H1 (cell line): ENCODE results near the gene AK5. TPM values are rescaled to one million over a fixed set of nuclear protein-coding genes. Genes with fewer than 3 reads are reported as not detected.

ENCODE experiments used
- CTCF ChIA-PET: fragments of 300-600 bp; sonication (Branson Sonifier 250); formaldehyde crosslinking; loops from one replicate; lab custom pipeline; 2021; ENCODE audit not compliant: partially characterized antibody; lab: Charles Lee
- POLR2A ChIA-PET: fragments of 300-600 bp; sonication (Branson Sonifier 250); formaldehyde crosslinking; loops from one replicate; lab custom pipeline; 2021; ENCODE audit warnings: inconsistent platforms; ENCODE audit not compliant: partially characterized antibody; lab: Charles Lee
- DNase-seq, 2 experiments: peaks; one replicate each; pipeline versions ENCODE4 v3.0.0 to v3.0.0-alpha.2; 2010 to 2022; ENCODE audit warnings: low spot score in 2 of 2, low read depth in 1 of 2, mixed read lengths in 1 of 2
- FAIRE-seq: peaks from 2 replicates; lab custom pipeline; 2011; peaks lifted over from hg19 to GRCh38; lab: Jason Lieb, UNC
- H2AFZ ChIP-seq: 2 replicates; pipeline ENCODE4 v1.8.1; 2012; ENCODE audit warnings: low read length, inconsistent platforms
- H2AK5ac ChIP-seq: 2 replicates; pipeline ENCODE4 v1.6.1; 2013; ENCODE audit warnings: low read depth, low read length
- H2BK120ac ChIP-seq: replicated peaks from 2 replicates; pipeline ENCODE3; 2013; ENCODE audit warnings: low read depth, low read length, inconsistent platforms
- H2BK12ac ChIP-seq: 2 replicates; pipeline ENCODE4 v1.6.1; 2013; ENCODE audit warnings: low read depth, low read length
- H2BK15ac ChIP-seq: 2 replicates; pipeline ENCODE4 v1.6.1; 2013; ENCODE audit warnings: low read length
- H2BK20ac ChIP-seq: 2 replicates; pipeline ENCODE4 v1.6.1; 2013; ENCODE audit warnings: low read length
- H2BK5ac ChIP-seq: 2 replicates; pipeline ENCODE4 v1.6.1; 2013; ENCODE audit warnings: low read depth, low read length
- H3K14ac ChIP-seq: 2 replicates; pipeline ENCODE4 v1.6.1; 2013; ENCODE audit warnings: inconsistent platforms; ENCODE audit not compliant: insufficient read length
- H3K18ac ChIP-seq: 2 replicates; pipeline ENCODE4 v1.6.1; 2013; ENCODE audit warnings: low read length; ENCODE audit errors: extremely low read depth
- H3K23ac ChIP-seq: 2 replicates; pipeline ENCODE4 v1.6.1; 2013; ENCODE audit warnings: inconsistent platforms; ENCODE audit not compliant: insufficient read length
- H3K23me2 ChIP-seq: 2 replicates; pipeline ENCODE4 v1.6.1; 2013; ENCODE audit warnings: low read depth, low read length
- H3K27ac ChIP-seq: 2 replicates; pipeline ENCODE4 v1.6.1; 2011; ENCODE audit warnings: low read depth, low read length, inconsistent platforms
- H3K27me3 ChIP-seq, 4 experiments: replicated peaks in 1 of 4; 1 replicate in 1 of 4; 2 replicates in 3 of 4; pipeline versions ENCODE4 v1.6.1 to v1.8.1; 2011 to 2013; ENCODE audit warnings: low read length in 3 of 4, mild to moderate bottlenecking in 3 of 4, inconsistent platforms in 2 of 4, mixed read lengths in 2 of 4, moderate library complexity in 1 of 4; ENCODE audit not compliant: control insufficient read depth in 3 of 4, insufficient read depth in 3 of 4; ENCODE audit errors: extremely low read depth in 1 of 4
- H3K36me3 ChIP-seq, 4 experiments: 2 replicates each; pipeline versions ENCODE4 v1.6.1 to v1.8.1; 2011 to 2013; ENCODE audit warnings: mild to moderate bottlenecking in 4 of 4, low read length in 3 of 4, moderate library complexity in 2 of 4, control low read depth in 1 of 4, inconsistent platforms in 1 of 4; ENCODE audit not compliant: insufficient read depth in 4 of 4, control insufficient read depth in 2 of 4
- H3K4ac ChIP-seq: replicated peaks from 2 replicates; pipeline ENCODE3; 2013; ENCODE audit warnings: low read length, low read depth, mixed read lengths, inconsistent platforms; ENCODE audit not compliant: insufficient read length
- H3K4me1 ChIP-seq, 4 experiments: replicated peaks in 1 of 4; 1 replicate in 1 of 4; 2 replicates in 3 of 4; pipeline versions ENCODE4 v1.6.1 to v1.8.1; 2011 to 2013; ENCODE audit warnings: low read length in 3 of 4, inconsistent platforms in 2 of 4, mixed read lengths in 1 of 4; ENCODE audit not compliant: insufficient read depth in 4 of 4, control insufficient read depth in 3 of 4
- H3K4me2 ChIP-seq, 2 experiments: 2 replicates each; pipeline versions ENCODE4 v1.6.1 to v1.8.1; 2011 to 2013; ENCODE audit warnings: low read depth in 2 of 2, low read length in 2 of 2, control low read depth in 1 of 2, inconsistent platforms in 1 of 2, mild to moderate bottlenecking in 1 of 2; ENCODE audit not compliant: insufficient read depth in 1 of 2
- H3K4me3 ChIP-seq, 4 experiments: fragments of 200-600, 300-600 bp in 1 of 4; sonication (generic), shearing (Covaris generic), sonication (Bioruptor Twin) in 1 of 4; 2 replicates each; pipeline versions ENCODE4 v1.5.1 to v1.8.1; 2011 to 2016; ENCODE audit warnings: low read length in 4 of 4, low read depth in 3 of 4, control low read depth in 2 of 4, inconsistent platforms in 2 of 4, mild to moderate bottlenecking in 2 of 4, mixed read lengths in 1 of 4, moderate library complexity in 1 of 4; ENCODE audit not compliant: insufficient read depth in 2 of 4; ENCODE audit errors: extremely low read depth in 1 of 4
- H3K56ac ChIP-seq: replicated peaks from 2 replicates; pipeline ENCODE3; 2013; ENCODE audit warnings: low read depth, mild to moderate bottlenecking, mixed read lengths, low read length, inconsistent platforms; ENCODE audit not compliant: insufficient read length
- H3K79me1 ChIP-seq: 2 replicates; pipeline ENCODE4 v1.6.1; 2013; ENCODE audit warnings: low read depth, low read length, control low read depth
- H3K79me2 ChIP-seq, 2 experiments: 2 replicates each; pipeline versions ENCODE4 v1.6.1 to v1.8.1; 2012 to 2013; ENCODE audit warnings: low read length in 2 of 2, mild to moderate bottlenecking in 2 of 2, inconsistent platforms in 1 of 2; ENCODE audit not compliant: insufficient read depth in 2 of 2, control insufficient read depth in 1 of 2
- H3K9ac ChIP-seq, 4 experiments: replicated peaks in 1 of 4; 1 replicate in 1 of 4; 2 replicates in 3 of 4; pipeline versions ENCODE4 v1.6.1 to v1.8.1; 2011 to 2013; ENCODE audit warnings: low read depth in 3 of 4, low read length in 3 of 4, control low read depth in 2 of 4, mild to moderate bottlenecking in 2 of 4, moderate library complexity in 2 of 4, inconsistent platforms in 1 of 4; ENCODE audit errors: extremely low read depth in 1 of 4
- H3K9me3 ChIP-seq, 2 experiments: 2 replicates each; pipeline versions ENCODE4 v1.6.1 to v1.8.1; 2012 to 2013; ENCODE audit warnings: mild to moderate bottlenecking in 2 of 2, moderate library complexity in 2 of 2, control low read depth in 1 of 2, inconsistent platforms in 1 of 2, low read depth in 1 of 2, low read length in 1 of 2, mixed read lengths in 1 of 2; ENCODE audit not compliant: insufficient read depth in 2 of 2
- H4K20me1 ChIP-seq, 2 experiments: replicated peaks in 1 of 2; 2 replicates each; pipeline versions ENCODE3 to v1.8.1; 2011 to 2013; ENCODE audit warnings: inconsistent platforms in 2 of 2, low read length in 2 of 2, mild to moderate bottlenecking in 1 of 2; ENCODE audit not compliant: insufficient read depth in 2 of 2, control insufficient read depth in 1 of 2
- H4K5ac ChIP-seq: 2 replicates; pipeline ENCODE4 v1.6.1; 2013; ENCODE audit warnings: low read length, low read depth, mixed read lengths, inconsistent platforms; ENCODE audit not compliant: insufficient read length
- H4K8ac ChIP-seq: 2 replicates; pipeline ENCODE4 v1.8.0; 2013; ENCODE audit warnings: mild to moderate bottlenecking, moderate library complexity, low read length, inconsistent platforms; ENCODE audit not compliant: insufficient read depth; ENCODE audit errors: extremely low read depth
- H4K91ac ChIP-seq: replicated peaks from 2 replicates; pipeline ENCODE3; 2013; ENCODE audit warnings: low read length, mixed read lengths, inconsistent platforms; ENCODE audit not compliant: insufficient read length
- CHD1 ChIP-seq: IDR thresholded peaks from 2 replicates; pipeline ENCODE4 v1.6.1; 2012; ENCODE audit warnings: low read depth, low read length, improper control_type of control experiment
- GTF2F1 ChIP-seq: IDR thresholded peaks from 2 replicates; pipeline ENCODE4 v1.6.1; 2012; ENCODE audit warnings: low read depth, low read length, improper control_type of control experiment, borderline replicate concordance
- KDM4A ChIP-seq: IDR thresholded peaks from one replicate; pipeline ENCODE4 v1.7.1; 2012; ENCODE audit warnings: low read depth, mild to moderate bottlenecking, moderate library complexity, low read length, inconsistent platforms; ENCODE audit not compliant: severe bottlenecking
- POLR2A ChIP-seq, 2 experiments: IDR thresholded peaks; 1 replicate in 1 of 2; 2 replicates in 1 of 2; pipeline ENCODE4 v1.6.1; 2011; ENCODE audit warnings: low read depth in 2 of 2, low read length in 2 of 2, mild to moderate bottlenecking in 2 of 2; ENCODE audit errors: control extremely low read depth in 1 of 2
- RAD21 ChIP-seq, 2 experiments: IDR thresholded peaks in 1 of 2; conservative IDR thresholded peaks in 1 of 2; 2 replicates each; pipeline ENCODE4 v1.6.1; 2011; ENCODE audit warnings: low read depth in 2 of 2, low read length in 2 of 2, improper control_type of control experiment in 1 of 2, inconsistent platforms in 1 of 2, mild to moderate bottlenecking in 1 of 2, moderate library complexity in 1 of 2
- YY1 ChIP-seq: IDR thresholded peaks from 2 replicates; pipeline ENCODE4 v1.6.1; 2011; ENCODE audit warnings: low read depth, mild to moderate bottlenecking, low read length
- WGBS, 2 experiments: shearing (Covaris generic) in 1 of 2; methylation state at CpG; one replicate each; pipeline versions ENCODE4 v1.1.6 to v1.1.7; 2013 to 2015; ENCODE audit warnings: low lambda C conversion rate in 2 of 2, mixed read lengths in 2 of 2, inconsistent platforms in 1 of 2, low coverage in 1 of 2, missing lambda C conversion rate in 1 of 2; ENCODE audit not compliant: insufficient replicate concordance in 2 of 2, insufficient coverage in 1 of 2, insufficient read length in 1 of 2; ENCODE audit errors: extremely low coverage in 1 of 2, missing lambda C conversion rate in 1 of 2; 5-methylcytosine and 5-hydroxymethylcytosine counted together
- polyA plus RNA-seq, 7 experiments: library from polyadenylated mRNA; depleted of rRNA in 3 of 7; stranded (reverse) in 5 of 7; unstranded in 2 of 7; fragments of >200 nt in 5 of 7; fragments of 200-250 nt in 2 of 7; gene quantifications; 1 replicate in 5 of 7; 2 replicates in 1 of 7; 4 replicates in 1 of 7; pipeline versions ENCODE4 v1.2.1 to v1.2.3, GENCODE V29; 2011 to 2013; ENCODE audit warnings: missing spikeins in 2 of 7, mixed read lengths in 2 of 7
- total RNA-seq: library from RNA; stranded (reverse); fragmentation: NEBNext Ultra II Directional; extraction: Animal tissue kit (Norgen Biotek cat#: 25700); gene quantifications from 2 replicates; pipeline ENCODE4 v1.2.1, GENCODE V29; 2021
- TF ChIP-seq, protein P1 (sequence below): IDR thresholded peaks from 2 replicates; pipeline ENCODE4 v1.6.1; 2012; ENCODE audit warnings: inconsistent platforms

The AK5 gene
- total and polyA plus RNA-seq, 2 of the 8 experiments (the other 6 are each of a cell fraction or from before 2014, with no cell fraction given): 2.0 to 7.1 TPM

DNA sequence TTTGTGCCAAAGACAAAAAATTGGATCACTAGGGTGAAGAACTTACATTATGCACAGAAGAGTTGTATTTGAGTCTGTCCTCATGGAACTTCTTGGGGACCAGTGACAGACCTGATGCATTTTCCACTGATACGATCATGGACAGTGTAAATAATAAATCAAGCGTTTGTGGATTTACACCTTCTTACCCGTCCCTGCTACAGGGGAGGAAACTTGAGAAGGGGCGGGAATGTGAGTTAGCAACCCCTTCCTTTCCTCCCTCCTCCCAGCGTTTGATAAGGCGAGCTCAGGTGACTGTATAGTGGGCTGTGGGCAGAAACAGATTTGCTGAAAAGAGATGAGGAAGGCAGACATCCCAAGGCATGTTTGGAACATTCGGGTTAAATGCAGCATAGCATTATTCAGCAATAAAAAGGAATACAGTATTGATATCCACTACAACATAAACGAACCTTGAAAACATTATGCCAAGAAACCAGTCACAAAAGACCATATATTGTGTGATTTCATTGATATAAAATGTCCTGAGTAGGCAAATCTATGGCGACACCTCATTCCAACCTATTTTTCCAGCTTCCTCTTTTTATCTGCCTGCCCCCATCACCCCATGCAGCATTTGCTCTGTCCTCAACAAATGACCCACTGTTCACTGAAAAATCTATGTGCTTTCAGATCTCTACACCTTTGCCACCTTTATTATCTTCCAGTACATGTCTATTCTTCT is 271.9 kb downstream of the AK5 start:
- Histone ChIP-seq H3K23me2 (no peaks in the 10 kb centered on the region), H4K8ac (no peak overlapping the region), H3K79me2 (no peaks in the 10 kb centered on the region), H3K27me3 (peaks cover 0 to 1% (median 0%) of the 10 kb centered on the region in 4 experiments; a peak in 1 of 7 replicates), H2AK5ac (no peak overlapping the region), H3K18ac (no peak overlapping the region), H2BK12ac (no peak overlapping the region), H4K91ac (no peak overlapping the region), H2BK120ac (no peak overlapping the region), H3K4me3 (no peak overlapping the region), H4K5ac (no peak overlapping the region), H4K20me1 (no peaks in the 10 kb centered on the region), H3K23ac (no peak overlapping the region), H3K4ac (no peak overlapping the region), H3K36me3 (no peaks in the 10 kb centered on the region; a peak in 1 of 8 replicates), H2BK15ac (no peak overlapping the region), H3K4me2 (no peak overlapping the region), H3K27ac (no peak overlapping the region), H2BK5ac (no peak overlapping the region), H2BK20ac (no peak overlapping the region), H3K14ac (no peak overlapping the region), H3K56ac (no peak overlapping the region), H2AFZ (no peak overlapping the region), H3K4me1 (no peaks in the 10 kb centered on the region), H3K9me3 (no peaks in the 10 kb centered on the region), H3K79me1 (no peaks in the 10 kb centered on the region), H3K9ac (no peak overlapping the region)
- POLR2A ChIA-PET: interaction anchor here (1.2 kb wide), 1 partner anchor 14 kb away, joined by 3 read pairs; no protein-coding TSS in a partner anchor
- 80% methylated on average over 9 of the region's 9 CpGs; no CpG with 5 or more reads in 1 of the 2 experiments for WGBS, 2 experiments
- DNase-seq: no peak
- CTCF ChIA-PET: interaction anchor here (1.0 kb wide), 1 partner anchor 156 kb away, joined by 4 read pairs; no protein-coding TSS in a partner anchor
- TF ChIP-seq YY1 (no peak), CHD1 (no peak), GTF2F1 (no peak), POLR2A (IDR thresholded peaks at IDR 0.05; ENCODE audit: control extremely low read depth in 1 of 2, low read depth in 2 of 2, low read length in 2 of 2) (no peak), RAD21 (IDR thresholded peaks at IDR 0.05 in 1 of 2, conservative IDR thresholded peaks at IDR 0.05 in 1 of 2; ENCODE audit: low read depth in 2 of 2, low read length in 2 of 2) (no peak), KDM4A (no peak)
- TF ChIP-seq, protein P1, sequence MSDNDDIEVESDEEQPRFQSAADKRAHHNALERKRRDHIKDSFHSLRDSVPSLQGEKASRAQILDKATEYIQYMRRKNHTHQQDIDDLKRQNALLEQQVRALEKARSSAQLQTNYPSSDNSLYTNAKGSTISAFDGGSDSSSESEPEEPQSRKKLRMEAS: no peak
- no peak for FAIRE-seq
